ENCODE measurements around the gene TNRC6B. TPM values are rescaled to one million over a fixed set of nuclear protein-coding genes. Genes with fewer than 3 reads are reported as not detected.

TNRC6B gene
- total RNA-seq, 1 donor = 35.3 TPM

DNA sequence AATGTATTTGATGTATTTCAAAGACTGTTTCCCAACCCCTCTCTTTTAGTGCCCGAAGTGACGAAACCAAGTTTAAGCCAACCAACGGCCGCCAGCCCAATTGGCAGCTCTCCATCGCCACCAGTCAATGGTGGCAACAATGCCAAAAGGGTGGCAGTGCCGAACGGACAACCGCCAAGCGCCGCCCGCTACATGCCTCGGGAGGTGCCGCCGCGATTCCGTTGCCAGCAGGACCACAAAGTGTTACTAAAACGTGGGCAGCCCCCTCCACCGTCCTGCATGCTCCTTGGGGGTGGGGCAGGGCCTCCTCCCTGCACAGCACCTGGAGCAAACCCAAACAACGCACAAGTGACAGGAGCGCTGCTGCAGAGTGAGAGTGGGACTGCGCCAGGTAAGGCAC lies 84.1 kb downstream of the TNRC6B start:
- no peak overlapping the region for H3K4me3 ChIP-seq (ENCODE audit: low read depth, low read length)
- TF ChIP-seq, protein P1, sequence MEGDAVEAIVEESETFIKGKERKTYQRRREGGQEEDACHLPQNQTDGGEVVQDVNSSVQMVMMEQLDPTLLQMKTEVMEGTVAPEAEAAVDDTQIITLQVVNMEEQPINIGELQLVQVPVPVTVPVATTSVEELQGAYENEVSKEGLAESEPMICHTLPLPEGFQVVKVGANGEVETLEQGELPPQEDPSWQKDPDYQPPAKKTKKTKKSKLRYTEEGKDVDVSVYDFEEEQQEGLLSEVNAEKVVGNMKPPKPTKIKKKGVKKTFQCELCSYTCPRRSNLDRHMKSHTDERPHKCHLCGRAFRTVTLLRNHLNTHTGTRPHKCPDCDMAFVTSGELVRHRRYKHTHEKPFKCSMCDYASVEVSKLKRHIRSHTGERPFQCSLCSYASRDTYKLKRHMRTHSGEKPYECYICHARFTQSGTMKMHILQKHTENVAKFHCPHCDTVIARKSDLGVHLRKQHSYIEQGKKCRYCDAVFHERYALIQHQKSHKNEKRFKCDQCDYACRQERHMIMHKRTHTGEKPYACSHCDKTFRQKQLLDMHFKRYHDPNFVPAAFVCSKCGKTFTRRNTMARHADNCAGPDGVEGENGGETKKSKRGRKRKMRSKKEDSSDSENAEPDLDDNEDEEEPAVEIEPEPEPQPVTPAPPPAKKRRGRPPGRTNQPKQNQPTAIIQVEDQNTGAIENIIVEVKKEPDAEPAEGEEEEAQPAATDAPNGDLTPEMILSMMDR (IDR thresholded peaks at IDR 0.05; ENCODE audit: insufficient read depth, low read length) = no peak
- DNase-seq (ENCODE audit: low read depth) = no peak

- TF ChIP-seq, protein P1 (IDR thresholded peaks at IDR 0.05; ENCODE audit: insufficient read depth, low read length) = no peak
- H3K4me3 ChIP-seq (ENCODE audit: low read depth, low read length) = no peak overlapping the region
- DNase-seq (ENCODE audit: low read depth) = peak; percentile 65
These were observed 85.5 kb downstream of the TNRC6B start for GRCh38 chr22:40263191-40263590.

GRCh38 chr22:40265783-40266182 lies 88.1 kb downstream of the TNRC6B start:
- H3K4me3 ChIP-seq (ENCODE audit: low read depth, low read length) = no peak overlapping the region
- no peak for DNase-seq (ENCODE audit: low read depth)
- TF ChIP-seq, protein P1 (IDR thresholded peaks at IDR 0.05; ENCODE audit: insufficient read depth, low read length) = no peak

- TF ChIP-seq, protein P1 (IDR thresholded peaks at IDR 0.05; ENCODE audit: insufficient read depth, low read length) = no peak
- H3K4me3 ChIP-seq (ENCODE audit: low read depth, low read length) = no peak overlapping the region
- DNase-seq (ENCODE audit: low read depth) = no peak
These were observed 92.3 kb downstream of the TNRC6B start for GRCh38 chr22:40270031-40270430.

DNA sequence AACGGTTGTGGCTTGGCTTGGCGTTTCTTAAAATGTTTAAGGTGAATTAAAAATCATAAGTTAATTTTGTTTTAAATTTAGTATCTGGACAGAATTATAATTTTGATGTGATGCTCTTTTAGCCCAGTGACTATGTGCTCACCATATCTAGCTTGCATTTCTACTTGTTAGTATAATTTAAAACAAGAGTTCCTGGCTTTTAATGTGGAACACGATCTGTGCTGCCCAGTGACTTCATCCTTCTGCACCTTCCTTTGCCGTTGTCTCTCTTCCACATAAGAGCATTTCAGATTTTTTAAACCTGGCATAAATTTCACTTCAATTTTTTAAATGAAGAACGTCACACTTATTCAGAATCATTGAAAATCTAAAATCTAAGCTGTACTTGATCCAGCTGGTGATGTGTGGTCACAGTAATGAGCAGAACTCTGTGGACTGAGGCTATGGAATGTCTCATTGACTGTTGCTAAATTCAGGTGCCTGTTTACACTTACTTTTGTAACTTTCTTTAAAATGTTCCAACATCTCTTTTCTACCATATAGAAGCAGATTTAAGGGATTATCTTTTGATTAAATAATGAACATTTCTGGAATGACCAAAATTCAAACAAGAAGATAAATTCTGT lies 93.1 kb downstream of the TNRC6B start:
- no peak overlapping the region for H3K4me3 ChIP-seq (ENCODE audit: low read depth, low read length)
- DNase-seq (ENCODE audit: low read depth) = peak; percentile 15
- TF ChIP-seq, protein P1 (IDR thresholded peaks at IDR 0.05; ENCODE audit: insufficient read depth, low read length) = no peak

GRCh38 chr22:40271440-40271839 lies 93.7 kb downstream of the TNRC6B start:
- H3K4me3 ChIP-seq (ENCODE audit: low read depth, low read length) = no peak overlapping the region
- DNase-seq (ENCODE audit: low read depth) = peak; percentile 16
- TF ChIP-seq, protein P1 (IDR thresholded peaks at IDR 0.05; ENCODE audit: insufficient read depth, low read length) = no peak

DNA sequence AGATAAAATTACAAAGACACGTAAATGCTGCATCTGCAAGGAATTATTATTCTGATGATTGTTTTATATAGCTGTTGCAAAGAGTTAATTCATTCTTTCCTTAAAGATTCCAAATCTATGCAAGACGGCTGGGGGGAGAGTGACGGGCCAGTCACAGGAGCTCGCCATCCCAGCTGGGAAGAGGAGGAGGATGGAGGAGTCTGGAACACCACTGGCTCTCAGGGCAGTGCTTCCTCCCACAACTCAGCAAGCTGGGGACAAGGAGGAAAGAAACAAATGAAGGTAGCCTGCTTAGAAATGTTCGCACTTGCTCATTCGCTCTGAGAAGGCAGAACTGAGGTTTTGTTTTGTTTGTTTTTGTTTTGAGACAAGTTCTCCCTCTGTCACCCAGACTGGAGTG lies 95.6 kb downstream of the TNRC6B start:
- TF ChIP-seq, protein P1 (IDR thresholded peaks at IDR 0.05; ENCODE audit: insufficient read depth, low read length) = no peak
- DNase-seq (ENCODE audit: low read depth) = no peak
- no peak overlapping the region for H3K4me3 ChIP-seq (ENCODE audit: low read depth, low read length)
